ENCODE data around the gene KRT81.

KRT81 gene

DNA sequence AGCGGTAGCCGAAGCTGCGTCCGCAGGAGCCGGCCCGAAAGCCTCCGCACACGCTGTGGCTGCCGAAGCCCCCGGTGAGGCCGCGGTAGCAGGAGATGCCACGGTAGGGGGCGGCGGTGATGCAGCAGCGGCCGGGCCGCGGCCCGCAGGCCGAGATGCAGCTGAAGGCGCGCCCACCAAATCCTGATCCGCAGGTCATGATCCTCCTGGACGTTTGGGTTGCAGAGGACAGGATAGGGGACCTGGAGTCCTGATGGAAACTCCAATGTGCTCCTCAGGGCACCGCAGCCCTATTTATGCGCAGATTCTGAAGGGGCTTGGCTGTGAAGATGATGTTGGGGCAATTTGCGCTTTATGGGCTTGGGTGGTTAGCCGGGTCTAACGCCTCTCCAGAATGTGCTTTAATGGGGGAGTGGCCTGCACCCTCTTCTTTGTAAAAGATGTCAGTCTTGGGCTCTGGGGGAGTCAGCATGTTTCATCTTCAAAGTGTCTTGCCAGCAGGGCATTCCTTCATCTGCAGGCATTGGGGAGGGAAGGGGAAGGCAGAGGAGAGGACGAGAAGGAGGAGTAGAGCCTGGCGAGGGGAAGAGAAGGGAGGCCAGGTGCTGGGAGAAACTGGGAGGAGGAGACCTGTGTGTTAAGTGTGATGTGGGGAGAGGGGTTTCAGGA is at the start of gene KRT81:
Gene KRT81 (minus strand): TSS at position 268 of the 669 bp plus-strand sequence. CDS start 69 bp downstream, at position 199.
- no peak for DNase-seq (ENCODE audit: low read depth)

DNA sequence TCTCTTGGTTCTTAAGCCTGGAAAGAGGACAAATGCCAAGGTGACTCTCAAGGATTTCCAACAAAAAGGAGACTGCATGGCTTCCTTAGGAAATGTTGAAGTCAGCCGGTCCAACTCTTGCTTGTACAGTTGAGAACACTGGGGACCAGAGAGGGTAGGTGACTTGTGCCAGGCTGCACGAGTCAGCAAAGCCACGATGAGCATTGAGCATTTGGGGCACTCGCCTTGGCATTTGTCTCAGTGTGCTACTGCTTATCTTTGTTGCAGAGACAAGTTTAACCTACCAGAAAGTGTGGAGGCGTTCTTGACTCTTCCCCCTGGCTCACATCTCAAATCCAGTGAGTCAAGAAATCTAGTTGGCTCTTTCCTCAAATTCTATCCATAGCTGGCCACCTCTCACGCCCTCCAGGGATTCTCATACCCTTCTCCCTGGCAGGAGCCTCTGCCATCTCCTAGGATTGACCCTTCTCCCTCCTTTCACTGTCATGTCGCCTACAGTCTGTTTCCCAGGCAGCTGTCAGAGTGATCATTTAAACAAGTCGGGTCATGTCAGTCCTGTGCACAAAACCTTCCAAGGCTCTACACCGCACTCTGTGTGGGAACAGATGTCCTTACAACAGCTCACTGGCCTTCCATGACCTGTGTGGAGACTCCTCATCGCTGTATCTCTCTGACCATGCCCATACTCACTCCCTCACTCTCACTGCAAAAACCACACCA is 47.1 kb upstream of the KRT81 start:
- DNase-seq (ENCODE audit: low read depth), result no peak

DNA sequence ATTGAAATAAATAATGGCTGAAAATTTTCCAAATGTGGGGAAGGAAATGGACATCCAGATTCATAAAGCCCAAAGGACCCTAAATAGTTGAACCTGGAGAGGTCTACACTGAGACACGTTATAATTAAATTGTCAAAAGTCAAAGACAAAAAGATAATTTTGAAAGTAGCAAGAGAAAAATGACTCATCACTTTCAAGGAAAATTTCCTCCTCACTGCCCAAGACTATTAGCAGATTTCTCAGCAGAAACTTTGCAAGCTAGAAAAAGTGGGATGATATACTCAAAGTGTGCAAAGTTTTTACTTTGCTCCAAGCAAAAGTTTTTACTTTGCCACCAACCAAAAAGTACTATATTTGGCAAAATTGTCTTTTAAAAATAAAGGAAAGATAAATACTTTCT is 45.7 kb upstream of the KRT81 start:
- no peak for DNase-seq (ENCODE audit: low read depth)

DNA sequence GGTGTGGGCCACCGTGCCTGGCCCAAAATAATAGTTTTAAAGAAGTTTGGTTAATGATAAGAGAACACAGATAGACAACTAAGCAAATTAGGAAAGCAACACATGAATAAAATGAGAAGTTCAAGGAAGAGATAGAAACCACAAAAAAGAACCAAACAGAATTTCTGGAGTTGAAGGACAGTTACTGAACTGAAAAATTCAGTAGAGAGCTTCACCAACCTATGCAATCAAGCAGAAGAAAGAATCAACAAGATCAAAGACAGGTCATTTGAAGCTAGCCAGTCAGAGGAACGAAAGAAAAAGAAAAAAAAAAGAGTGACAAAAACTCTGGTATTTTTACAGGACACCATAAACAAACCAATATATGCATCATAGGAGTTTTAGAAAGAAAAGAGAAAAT is 45.3 kb upstream of the KRT81 start:
- no peak for DNase-seq (ENCODE audit: low read depth)

DNA sequence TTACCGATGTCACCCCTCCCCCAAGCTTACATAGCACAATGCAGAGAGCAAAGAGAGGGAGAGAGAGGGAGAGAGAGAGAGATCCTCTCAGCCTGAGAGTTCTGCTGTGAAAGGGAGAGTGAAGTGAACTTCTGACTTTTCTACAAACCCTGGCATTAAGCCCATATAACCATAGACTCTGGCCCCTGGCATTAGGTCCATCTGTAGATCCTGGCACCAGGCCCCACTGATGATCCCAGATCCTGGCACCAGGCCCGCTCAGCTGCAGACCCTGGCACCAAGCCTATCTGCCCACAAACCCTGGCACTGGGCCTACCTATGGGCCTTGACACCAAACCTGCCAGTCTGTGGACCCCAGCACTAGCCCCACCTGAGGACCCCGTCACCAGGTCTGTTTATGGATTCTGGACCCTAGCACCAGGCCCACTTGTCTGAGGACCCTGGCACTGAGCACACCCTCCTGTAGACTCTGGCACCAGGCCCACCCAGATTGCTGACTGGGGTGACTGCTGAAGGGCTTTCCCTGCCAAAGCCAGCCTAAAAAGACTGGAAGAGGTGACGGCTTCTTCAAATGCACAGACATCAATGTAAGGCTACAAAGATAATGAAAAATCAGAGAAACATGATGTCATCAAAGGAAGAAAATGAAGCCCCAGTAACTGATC is 44.4 kb upstream of the KRT81 start:
- no peak for DNase-seq (ENCODE audit: low read depth)

DNA sequence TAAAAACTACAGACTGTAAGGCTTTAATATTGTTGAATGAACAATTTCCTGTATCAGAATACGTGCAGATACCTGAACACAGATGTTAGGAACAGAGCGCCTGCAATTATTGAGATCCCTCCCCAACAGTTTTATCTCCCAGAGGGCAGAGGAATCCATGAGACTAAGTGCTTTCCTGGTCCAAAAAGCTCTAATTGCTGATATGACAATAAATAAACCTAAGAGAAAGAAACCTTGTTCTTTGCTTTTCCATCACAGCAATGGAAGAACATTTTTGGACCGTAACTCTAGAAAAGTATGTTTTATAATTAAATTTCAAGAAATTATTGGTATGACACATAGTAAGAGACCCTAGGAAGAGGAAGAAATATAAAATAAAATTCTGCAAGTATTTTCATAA is 42.9 kb upstream of the KRT81 start:
- no peak for DNase-seq (ENCODE audit: low read depth)

DNA sequence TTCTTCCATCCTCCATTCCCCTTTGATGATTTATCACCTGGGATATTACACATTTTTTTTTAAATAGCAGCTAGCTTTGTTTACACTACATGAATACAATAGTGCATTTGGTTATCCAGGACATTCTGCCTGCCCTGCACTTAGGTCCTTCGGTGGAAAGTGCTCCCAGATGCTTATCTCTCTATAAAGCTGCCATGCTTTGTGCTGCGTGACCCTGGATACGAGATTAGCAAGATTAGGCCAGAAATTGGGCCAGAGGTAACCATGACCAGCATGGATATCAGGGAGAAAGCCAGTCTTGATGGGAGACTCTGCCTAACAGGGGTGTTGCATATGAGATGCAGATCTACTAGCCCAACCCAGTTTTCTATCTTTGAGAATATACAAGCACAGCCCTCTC is 42.0 kb upstream of the KRT81 start:
- DNase-seq (ENCODE audit: low read depth), result no peak

DNA sequence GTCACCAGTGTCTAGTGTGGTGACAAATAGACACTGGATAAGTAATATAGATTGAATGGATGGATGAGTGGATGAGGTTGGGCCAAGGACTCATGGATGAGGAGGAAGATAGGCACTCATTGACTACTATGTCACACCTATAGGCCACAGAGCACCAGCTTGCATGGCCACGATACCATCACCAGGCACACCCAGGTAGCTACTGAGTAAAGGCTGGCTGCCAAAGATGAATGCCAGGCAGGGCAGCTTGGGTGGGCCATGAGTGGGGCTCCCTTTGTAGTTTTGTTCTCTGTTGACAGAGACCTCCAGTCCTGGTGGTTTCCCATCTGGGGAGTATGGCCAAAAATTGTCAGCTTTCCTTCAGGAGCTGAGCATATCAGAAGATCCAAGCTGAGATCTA is 41.0 kb upstream of the KRT81 start:
- DNase-seq (ENCODE audit: low read depth), result no peak

DNA sequence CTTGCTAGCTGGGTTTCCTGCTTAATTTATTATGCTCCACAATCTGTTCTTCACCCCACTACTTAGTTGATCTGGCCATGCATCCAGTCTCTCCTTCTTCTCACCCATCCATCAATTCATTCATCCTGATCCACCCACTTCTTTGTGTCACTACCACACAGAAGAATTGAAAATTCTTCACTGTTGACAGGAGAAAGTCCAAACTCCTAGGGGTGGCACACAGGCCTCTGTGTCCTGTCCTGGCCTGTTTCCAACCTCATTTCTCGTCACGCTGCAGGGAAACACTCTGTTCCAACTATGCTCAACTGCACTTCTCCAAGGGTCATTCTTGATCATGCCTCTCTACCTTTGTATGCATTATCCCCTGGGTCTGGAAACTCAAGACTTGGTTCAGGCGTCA is 40.5 kb upstream of the KRT81 start:
- no peak for DNase-seq (ENCODE audit: low read depth)

DNA sequence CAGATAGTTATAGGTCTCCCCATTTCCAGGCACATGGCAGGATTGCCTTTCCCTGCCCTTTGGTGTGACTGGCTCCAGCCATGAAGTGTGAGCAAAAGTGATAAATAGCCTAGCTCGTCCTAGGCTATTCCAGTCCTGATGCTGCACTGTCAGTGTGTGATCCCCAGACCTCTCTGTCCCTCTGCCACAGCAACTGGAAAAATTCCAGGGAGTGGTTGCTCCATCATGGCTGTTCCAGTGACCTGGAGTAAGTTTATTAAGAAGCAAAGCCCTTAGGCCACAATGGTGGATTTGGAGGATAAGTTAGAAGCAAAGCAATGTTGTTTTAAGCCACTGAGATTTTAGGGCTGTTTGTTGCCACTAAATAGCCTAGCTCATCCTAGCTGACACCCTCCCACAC is 39.7 kb upstream of the KRT81 start:
- DNase-seq (ENCODE audit: low read depth), result no peak

DNA sequence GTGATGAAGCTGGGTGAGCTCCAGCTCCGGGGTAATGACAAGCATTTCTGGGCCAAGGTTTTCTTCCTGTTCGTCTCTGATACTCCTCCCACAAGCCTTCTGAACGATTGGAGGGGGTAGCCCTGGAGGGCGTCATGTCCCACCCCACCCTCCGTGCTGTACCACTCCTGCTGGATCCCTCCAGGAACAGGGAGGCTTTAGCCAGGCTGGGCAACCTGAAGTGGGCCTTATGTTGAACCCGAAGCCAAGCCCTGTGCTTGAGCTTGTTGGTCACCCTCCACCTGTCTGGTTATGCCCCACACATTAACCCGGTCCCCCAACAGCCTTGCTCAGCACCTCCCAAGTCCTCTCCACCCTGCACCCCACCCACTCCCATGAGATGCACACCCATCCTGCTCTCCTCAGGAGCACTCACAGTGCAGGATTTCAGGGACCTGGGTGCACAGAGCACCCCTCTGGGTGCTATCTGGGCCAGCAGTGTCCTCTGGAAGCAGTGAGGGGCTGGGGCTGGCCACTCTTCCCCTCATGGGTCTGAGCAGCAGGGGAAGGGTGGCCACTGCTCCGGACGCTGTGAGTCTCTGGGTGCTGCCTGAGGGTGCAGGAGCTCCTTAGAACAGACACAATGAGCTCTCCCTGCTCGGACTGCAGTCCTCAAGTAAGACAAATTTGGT is 36.6 kb upstream of the KRT81 start:
- no peak for DNase-seq (ENCODE audit: low read depth)

DNA sequence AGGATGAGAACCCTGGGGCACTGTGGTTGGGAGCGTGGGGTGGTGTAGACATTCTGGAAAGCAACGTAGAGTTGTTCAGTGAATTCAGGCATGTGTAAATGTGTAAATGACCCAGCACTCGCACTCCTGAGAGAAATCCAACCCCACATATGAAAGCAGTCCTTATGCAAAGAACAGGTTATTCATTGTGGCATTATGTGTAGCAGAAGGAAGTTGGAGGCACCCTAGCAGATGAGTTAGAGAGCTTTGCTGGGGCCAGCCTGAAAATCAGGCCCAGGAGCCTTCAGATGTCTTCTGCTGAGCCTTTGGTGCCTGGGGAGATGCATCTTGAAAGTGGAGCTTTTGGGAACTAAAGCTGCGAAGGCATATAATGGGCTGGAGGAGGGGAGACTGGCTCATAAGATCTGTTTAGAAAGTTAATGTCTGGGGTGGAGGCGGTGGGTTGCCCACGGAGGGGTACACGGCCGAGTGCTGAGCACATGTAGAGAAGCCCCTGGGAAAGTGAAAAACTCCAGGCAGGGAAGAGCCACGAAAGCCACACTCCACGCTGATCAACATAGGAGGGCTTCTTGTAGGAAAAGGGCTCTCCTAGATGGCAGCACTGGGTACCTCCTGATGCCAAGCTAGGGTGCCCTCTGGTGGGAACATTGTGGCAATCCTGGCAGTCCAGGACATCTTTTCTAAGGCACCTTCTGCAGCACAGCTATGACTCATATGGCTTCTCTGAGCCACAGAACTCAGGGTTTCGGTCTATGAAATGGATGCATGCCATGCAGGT is 35.9 kb upstream of the KRT81 start:
- DNase-seq (ENCODE audit: low read depth), result peak; percentile 60

DNA sequence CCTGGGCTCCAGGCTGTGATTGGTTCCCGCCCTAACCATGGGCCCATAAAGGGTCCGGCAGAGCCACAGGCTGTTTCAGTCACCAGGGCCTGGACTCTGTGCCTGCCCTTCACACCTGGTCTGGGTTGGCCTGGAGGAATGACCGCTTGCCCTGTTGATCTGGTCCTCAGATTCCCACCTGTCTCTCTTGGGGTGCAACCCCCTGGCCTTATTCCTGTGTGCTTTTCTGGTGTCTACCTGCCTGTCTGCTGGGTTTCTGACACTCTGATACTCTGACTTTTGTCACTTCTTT is 32.8 kb upstream of the KRT81 start:
- DNase-seq (ENCODE audit: low read depth), result no peak

DNA sequence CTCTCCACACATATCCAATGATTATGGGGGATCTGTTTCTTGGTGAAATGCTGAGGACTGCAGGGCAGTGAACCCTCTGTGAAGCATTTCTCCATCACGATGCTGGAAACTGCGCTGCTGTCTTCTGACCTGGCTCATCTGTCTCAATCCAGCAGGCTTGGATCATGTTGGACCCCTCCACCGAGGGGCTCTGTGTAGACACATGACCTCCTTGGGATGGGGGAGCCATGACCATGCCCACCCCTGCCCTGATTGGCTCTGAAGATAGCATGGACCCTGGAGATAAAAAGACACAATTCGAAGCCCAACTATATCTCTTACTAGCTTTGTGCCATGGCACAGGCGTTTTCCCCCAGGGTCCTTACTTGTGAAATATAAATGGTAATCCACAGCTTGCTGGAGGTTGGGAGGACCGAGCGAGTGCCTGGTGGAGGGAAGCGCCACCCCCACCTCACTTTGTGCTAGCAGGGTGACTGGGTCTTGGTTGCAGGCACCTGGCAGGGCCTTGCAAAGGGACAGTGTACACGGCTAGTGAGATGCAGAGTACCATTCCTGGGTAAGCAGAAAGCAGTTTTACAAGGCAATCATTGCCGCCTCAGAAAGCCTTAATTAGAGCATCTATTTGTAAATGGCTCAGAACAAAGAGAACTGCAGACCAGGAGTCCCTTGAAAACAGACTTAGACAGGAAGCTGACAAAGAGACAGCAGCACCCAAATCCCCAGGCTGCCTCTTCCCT is 32.2 kb upstream of the KRT81 start:
- no peak for DNase-seq (ENCODE audit: low read depth)

DNA sequence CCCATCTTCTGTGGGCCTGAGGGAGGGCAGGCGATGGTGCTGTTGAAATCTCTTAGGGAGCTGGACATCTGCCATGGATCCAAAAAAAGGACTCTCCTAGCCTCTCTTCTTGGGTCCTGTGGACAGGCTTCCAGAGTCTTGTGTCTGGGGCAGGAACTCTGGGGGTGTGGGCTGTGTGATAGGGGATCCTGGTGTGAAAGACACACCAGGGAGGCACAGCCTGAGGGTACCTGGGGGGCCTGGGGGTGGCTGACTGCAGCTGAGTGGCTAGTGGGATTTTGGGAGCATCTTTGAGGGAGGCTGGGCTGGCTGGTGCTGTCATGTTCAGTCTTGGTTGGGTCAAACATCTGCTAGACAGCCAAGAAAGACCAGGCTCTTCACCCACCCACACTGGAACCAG is 31.7 kb upstream of the KRT81 start:
- no peak for DNase-seq (ENCODE audit: low read depth)

DNA sequence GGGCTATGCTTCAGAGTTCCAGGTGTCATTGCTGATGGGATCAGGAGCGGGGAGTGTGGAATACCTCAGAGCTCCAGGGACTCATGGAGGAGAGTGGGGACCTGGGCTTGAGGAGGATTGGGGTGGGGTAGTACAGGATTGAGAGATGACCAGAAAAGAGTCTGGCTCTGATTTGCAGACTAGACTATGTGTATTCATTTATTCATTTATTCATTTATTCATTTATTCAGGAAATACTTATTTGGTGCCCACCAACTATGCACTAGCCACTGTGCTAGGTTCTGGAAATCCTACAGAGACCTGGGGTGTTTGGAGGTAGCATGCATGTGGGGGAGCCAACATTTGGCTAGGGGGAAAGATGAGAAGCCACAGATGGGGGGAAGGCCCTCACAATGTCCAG is 30.7 kb upstream of the KRT81 start:
- DNase-seq (ENCODE audit: low read depth), result no peak

DNA sequence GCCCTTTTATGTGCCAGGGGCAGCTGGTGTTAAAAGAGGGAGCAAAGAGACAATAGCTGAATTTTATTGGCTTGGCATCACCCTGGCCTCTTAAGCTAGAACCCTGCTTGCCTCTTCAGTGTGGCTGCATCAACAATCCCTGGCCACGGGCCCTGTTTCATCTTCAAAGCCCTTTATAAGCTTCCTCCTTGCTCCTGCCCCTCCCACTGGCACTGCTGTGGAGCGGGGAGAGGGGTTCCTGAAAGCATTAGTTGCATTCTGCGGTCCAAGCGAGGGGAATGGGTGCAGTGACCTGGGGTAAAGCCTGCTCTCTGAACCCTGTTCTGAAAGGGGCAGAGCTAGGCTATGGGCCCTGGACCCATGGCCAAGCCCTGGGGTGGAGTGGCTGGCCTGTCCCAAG is 30.1 kb upstream of the KRT81 start:
- DNase-seq (ENCODE audit: low read depth), result no peak

DNA sequence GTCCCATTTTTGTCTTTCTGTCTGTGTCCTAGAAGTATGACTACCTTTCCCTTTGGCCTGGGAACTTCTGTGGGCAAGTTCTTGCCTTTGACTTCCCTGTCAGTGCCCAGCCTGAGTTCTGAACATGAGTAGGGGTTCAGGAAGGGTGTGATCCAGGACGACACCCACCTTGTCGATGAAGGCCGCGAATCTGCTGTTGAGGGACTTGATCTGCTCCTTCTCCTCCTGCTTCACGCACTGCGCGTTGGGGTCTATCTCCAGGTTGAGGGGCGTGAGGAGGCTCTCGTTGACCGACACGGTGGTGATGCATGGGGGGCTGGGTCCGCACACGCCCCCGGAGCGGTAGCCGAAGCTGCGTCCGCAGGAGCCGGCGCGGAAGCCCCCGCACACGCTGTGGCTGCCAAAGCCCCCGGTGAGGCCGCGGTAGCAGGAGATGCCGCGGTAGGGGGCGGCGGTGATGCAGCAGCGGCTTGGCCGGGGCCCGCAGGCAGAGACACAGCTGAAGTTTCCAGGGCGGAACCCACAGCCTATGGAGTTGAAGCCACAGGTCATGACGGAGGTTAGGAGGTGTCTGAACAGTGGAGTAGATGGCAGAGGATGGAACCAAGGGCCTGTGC is 29.6 kb upstream of the KRT81 start, which contains the start of gene KRT83:
Gene KRT83 (minus strand): TSS at position 615 of the 617 bp plus-strand sequence. CDS start 63 bp downstream, at position 552.
- DNase-seq (ENCODE audit: low read depth), result no peak

DNA sequence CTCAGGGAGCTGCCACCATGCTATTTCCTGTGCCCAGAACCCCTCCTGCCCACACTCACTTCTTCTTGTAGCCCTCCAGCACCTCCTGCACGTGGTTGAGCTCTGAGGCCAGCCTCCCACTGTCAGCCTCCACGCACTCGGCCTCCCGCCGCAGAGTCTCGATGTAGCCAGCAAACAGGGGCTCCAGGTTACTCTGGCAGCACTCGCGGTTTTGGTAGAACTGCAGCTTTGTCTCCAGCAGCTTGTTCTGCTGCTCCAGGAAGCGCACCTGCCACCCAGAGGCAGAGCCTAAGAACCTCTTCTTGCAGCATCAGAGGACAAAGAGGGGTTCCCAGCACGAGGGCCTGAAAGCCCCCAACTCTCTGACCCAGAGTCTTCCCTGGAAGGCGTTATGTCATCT is 27.8 kb upstream of the KRT81 start:
- no peak for DNase-seq (ENCODE audit: low read depth)

DNA sequence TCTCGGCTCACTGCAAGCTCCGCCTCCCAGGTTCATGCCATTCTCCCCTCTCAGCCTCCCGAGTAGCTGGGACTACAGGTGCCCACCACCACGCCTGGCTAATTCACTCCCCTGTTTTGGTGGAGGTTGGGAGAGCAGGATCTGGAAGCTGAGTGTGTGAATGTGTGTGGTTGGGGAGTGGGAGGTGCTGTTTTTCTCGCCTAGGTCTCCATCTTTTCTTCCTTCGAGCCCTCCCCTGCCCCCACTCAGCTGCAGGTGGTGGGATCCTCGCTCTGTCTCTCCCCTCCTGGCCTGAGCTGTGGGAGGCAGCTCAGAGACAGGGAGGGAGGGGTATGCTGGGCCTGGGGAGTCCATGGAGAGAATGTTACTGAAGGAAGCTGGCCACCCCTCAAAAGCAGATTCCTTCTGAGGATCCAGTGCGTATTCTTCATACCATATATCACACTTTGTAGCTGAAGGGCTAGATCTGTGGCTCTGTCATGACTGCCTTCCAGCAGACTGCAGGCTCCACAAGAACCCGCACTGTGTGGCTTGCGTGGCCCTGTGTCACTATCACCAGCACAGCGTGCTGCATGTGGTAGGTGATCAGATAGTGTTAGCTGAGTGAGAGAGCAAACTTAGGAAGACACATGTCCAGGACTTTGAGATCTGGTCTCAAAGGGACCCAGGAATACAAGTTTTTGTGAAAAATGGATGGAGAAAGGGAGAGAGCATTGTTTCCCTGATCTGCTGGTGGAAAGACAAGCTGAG is 27.1 kb upstream of the KRT81 start:
- no peak for DNase-seq (ENCODE audit: low read depth)

All from GM04503 (cell line).